HG02973 (cell line): Measurements from ENCODE around the gene LMBRD1.
A peak's percentile ranks its signal among the peaks of the same experiment; 100 is the strongest.
"Not testable (repeated sequence)": the region's sequence is repeated elsewhere in the genome, so short reads cannot be mapped to it uniquely, and the experiment has no call there.

Experiments
- ATAC-seq: cut with Tn5 transposase; IDR thresholded peaks from one replicate; pipeline ENCODE4 v1.9.1; 2021; ENCODE audit warnings: moderate library complexity; ENCODE audit not compliant: unreplicated experiment

Gene LMBRD1

DNA sequence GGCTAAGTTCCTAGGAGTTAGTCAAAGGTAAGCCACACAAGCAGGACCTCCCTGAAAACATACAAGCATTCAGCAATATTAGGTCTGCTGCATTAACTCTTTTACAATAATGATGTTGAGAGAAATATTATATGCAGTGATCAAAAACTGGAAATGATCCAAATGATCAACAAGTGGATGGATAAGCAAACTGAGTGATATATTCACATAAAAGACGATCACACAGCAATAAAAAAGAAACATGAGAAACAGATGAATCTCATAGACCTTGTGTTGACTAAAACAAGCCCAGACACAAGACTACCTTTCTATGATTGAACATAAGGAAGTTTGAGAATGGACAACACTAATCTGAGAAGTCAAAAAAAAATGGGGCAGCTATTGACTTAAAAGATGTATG lies 39.9 kb downstream of the LMBRD1 start:
- no peak for ATAC-seq

- ATAC-seq, result no peak
Measured at GRCh38 chr6:69756366-69756765, 40.4 kb downstream of the LMBRD1 start.

DNA sequence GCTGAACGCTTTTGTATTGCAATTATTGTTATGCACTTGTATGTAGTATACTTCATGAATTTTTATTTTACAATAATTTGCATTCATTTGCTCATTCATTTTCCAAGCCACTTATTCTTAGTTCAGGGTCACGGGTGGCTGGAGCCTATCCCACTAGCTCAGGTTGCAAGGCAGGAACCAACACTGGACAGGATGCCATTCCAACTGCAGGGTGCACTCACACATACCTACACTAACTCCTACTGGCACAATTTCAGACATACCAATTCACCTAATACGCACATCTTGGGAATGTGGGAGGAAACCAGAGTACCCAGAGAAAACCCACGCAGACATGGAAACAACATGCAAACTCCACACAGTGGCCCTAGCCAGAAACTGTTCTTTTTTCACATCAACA lies 61.8 kb downstream of the LMBRD1 start:
- no peak for ATAC-seq

DNA sequence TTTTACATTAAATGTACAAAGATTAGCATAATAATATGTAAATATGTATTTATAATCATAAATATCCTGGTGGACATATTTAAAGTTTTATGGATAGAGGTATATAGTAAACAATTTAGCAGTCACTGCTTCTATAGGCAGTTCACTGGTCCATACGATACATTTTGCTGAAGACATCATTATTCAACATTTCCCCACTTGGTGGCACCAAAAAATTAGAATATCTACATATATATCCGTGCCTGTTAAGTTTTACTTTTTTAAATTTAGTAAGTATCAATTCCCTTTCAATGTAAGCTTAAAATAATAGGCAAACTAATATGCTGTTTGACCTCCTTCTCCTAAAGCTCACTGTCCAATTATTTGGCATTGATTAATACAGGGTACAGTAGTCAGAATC lies 64.2 kb downstream of the LMBRD1 start:
- ATAC-seq, result no peak

DNA sequence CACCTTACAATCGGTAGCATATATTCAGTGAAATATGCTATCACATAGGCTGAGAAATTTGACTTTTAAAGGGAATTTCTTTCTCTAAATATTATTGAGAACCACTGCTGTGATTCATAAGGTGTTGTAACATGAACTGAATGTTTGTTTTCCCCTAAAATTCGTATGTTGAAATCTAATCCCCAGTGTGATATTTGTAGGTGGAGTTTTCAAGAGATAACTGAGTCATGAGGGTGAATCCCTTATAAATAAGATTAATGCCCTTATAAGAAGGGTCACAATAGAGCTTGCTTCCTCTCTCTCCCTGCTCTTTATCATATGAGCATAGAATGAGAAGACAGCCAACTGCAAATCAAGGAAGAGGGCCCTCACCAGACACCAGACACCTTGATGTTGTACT lies 64.8 kb downstream of the LMBRD1 start:
- ATAC-seq, result no peak

GRCh38 chr6:69729870-69730449 lies 66.8 kb downstream of the LMBRD1 start:
- no peak for ATAC-seq

GRCh38 chr6:69722683-69723082 lies 74.1 kb downstream of the LMBRD1 start:
- no peak for ATAC-seq

DNA sequence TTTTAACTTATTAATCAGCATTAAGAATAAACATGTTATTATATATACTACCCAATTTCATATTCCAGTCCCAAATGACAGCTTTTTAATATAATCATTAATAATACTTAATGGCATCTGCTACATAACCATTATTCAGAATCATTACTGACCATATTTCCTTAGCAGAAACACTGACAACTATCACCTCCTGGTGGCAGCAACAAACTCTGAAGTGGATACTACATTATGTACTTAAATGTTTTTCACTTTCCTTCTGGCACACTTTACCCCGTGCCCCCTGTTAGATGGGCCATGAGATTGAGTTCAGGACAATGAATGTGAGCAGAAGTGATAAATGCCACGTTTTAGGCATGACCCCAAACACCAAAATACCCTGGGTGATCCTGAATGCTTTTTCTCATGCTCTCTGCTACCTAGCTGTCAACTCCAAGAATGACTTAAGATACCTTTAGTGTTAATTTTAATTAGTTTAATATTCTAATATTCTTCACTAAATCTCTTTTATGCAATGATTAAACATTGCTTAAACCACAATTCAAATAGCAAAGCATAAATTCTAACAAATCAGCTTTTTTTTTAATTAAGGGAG lies 77.1 kb downstream of the LMBRD1 start:
- ATAC-seq, result peak; percentile 82

- ATAC-seq, result no peak
Measured at GRCh38 chr6:69706724-69707123, 90.1 kb downstream of the LMBRD1 start.

GRCh38 chr6:69705954-69706353 lies 90.9 kb downstream of the LMBRD1 start:
- ATAC-seq, result no peak

- no peak for ATAC-seq
Measured at GRCh38 chr6:69704916-69705315, 91.9 kb downstream of the LMBRD1 start.

GRCh38 chr6:69699655-69700054 lies 97.2 kb downstream of the LMBRD1 start:
- ATAC-seq, result no peak

- peak; percentile 81 for ATAC-seq
Measured at GRCh38 chr6:69696273-69696672, 100.5 kb downstream of the LMBRD1 start.

DNA sequence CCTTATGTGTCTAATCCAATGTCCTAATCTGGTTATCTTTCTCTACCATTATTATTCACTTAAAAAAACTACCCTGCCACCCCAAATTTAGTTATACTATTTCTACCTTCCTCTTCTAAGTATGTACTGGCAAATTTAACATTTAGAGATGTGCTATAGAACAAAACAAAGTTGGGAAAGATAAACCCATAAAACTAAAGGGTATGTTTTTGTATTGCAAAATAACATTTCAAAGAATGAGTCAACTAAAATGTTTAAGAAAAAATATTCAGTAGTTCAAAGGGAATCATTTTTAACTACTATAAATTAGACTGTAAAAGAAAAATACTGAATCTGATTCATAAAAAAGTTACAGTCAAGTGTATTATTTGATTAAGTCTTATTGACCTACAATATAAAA lies 103.0 kb downstream of the LMBRD1 start:
- ATAC-seq, result no peak

GRCh38 chr6:69690986-69691385 lies 105.8 kb downstream of the LMBRD1 start:
- ATAC-seq, result no peak

DNA sequence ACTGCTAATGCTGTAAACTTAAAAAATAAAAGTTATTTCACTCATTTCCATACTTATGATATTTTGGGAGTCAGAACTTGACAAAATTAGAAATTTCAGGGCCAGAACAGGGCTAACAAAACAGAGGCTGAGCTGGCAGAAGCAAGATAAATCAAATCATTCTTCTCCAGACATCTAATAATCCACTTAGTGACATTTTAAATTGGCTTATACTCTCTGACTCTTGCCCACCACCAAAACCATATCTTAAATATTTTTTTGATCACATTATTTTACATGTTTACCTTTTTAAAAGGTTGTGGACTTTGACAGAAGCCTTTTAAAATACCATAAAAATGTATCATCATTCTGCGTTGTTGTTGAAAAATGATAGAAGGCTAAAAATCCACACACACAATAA lies 116.5 kb downstream of the LMBRD1 start:
- no peak for ATAC-seq

- no peak for ATAC-seq
Measured at GRCh38 chr6:69673298-69673697, 123.5 kb downstream of the LMBRD1 start.

DNA sequence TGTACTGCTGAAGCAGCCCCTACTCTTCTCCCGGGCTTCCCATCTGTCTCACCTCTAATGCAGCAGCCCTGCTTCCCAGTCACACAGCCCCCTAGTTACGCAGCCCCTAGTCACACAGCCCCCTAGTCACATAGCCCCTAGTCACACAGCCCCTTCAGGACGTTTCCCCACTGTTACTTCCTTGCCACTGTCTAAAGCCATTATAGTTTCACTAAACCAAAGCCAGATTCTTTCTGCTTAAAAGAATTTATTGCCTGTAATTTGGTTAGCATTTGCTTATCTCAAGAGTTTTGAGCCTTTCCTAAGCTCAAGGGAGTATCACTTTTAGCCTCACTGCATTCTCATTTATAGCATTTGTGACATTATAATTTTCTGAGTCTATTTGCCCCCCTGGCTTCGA lies 127.9 kb downstream of the LMBRD1 start:
- no peak for ATAC-seq

- not testable (repeated sequence) for ATAC-seq
Measured at GRCh38 chr6:69666779-69667178, 130.0 kb downstream of the LMBRD1 start.

DNA sequence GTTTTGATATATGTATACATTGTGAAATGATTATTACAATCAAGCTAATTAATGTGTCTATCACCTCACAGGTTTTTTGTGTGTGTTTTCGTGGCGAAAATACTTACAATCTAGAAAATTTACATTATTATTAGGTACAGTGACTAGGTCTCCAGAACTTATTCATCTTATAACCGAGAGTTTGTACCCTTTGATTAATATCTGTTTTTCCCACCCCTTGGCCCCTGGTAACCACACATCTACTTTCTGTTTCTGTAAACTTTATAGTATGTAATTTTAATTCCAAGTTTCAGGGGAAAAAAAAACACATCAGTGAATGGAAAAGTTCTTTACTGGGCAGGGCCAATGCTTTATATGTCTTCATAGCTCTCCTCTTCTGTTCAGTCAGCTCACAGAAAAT lies 131.4 kb downstream of the LMBRD1 start:
- no peak for ATAC-seq

DNA sequence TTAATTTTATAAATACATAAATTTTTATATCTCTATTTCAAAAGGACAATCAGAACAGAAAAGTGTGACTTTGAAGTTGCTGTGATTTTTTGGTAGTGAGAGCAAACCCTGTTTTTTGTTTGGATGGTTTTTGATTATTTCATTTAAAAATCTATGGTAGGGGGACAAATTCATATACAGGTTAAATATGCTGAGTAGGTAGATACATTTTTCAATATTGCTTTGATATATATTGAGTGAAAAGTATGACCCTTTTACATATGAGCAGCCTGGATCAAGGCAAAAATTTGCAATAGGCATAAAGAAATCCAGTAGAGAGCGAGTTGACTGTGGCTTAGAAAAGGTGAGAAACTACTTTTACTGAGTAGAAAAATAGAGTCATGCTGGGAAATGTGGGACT lies 132.3 kb downstream of the LMBRD1 start:
- ATAC-seq, result no peak

DNA sequence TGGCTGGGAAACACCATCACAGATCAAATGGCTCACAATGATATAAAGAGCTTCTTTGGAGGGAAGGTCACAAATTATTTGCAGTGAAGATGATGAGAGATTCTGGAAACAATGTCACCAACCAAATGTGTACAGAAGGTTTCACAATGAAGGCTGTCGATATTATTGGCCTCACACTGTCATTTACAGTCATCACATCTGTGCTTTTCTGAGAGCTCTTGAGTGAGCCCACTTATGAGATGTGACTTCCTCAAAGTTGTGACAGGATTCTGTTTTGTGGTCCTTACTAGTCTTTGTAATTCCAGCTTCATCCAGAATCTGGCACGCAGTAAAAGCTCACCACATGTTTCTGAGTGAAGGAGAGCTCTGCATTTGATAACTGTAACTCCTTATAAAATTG lies 133.6 kb downstream of the LMBRD1 start:
- ATAC-seq, result peak; percentile 60

GRCh38 chr6:69650703-69651102 lies 146.1 kb downstream of the LMBRD1 start:
- ATAC-seq, result no peak
